Mesenchymal stem cell (in vitro differentiated cells and primary cell): ENCODE measurements around the gene CIB2.

ENCODE experiments used
- DNase-seq: peaks from one replicate; pipeline ENCODE4 v3.0.0-alpha.2; 2013
- H2AFZ ChIP-seq: one replicate; pipeline ENCODE4 v1.6.1; 2013; ENCODE audit warnings: low read depth, mild to moderate bottlenecking, control low read depth, inconsistent platforms, low read length, moderate library complexity
- H2AK5ac ChIP-seq: 2 replicates; pipeline ENCODE4 v1.6.1; 2013; ENCODE audit warnings: low read length, moderate library complexity, mild to moderate bottlenecking, inconsistent platforms; ENCODE audit not compliant: severe bottlenecking
- H2BK120ac ChIP-seq: one replicate; pipeline ENCODE4 v1.6.1; 2013; ENCODE audit warnings: low read depth, mild to moderate bottlenecking, inconsistent platforms, low read length, moderate library complexity
- H2BK12ac ChIP-seq, 2 experiments: one replicate each; pipeline ENCODE4 v1.6.1; 2013; ENCODE audit warnings: inconsistent platforms in 2 of 2, low read length in 2 of 2, mild to moderate bottlenecking in 2 of 2, moderate library complexity in 2 of 2, control low read depth in 1 of 2
- H2BK15ac ChIP-seq: one replicate; pipeline ENCODE4 v1.6.1; 2013; ENCODE audit warnings: mild to moderate bottlenecking, low read depth, inconsistent platforms; ENCODE audit not compliant: poor library complexity, severe bottlenecking
- H2BK5ac ChIP-seq: 2 replicates; pipeline ENCODE4 v1.6.1; 2013; ENCODE audit warnings: low read depth, mild to moderate bottlenecking, low read length, control low read depth, inconsistent platforms; ENCODE audit not compliant: poor library complexity, severe bottlenecking
- H3K14ac ChIP-seq, 2 experiments: one replicate each; pipeline ENCODE4 v1.6.1; 2013; ENCODE audit warnings: inconsistent platforms in 2 of 2, low read length in 2 of 2, control low read depth in 1 of 2, mild to moderate bottlenecking in 1 of 2, moderate library complexity in 1 of 2
- H3K18ac ChIP-seq, 2 experiments: one replicate each; pipeline ENCODE4 v1.6.1; 2013; ENCODE audit warnings: inconsistent platforms in 2 of 2, low read length in 2 of 2, control low read depth in 1 of 2, low read depth in 1 of 2, mild to moderate bottlenecking in 1 of 2
- H3K23ac ChIP-seq, 2 experiments: one replicate each; pipeline ENCODE4 v1.6.1; 2013; ENCODE audit warnings: inconsistent platforms in 2 of 2, low read length in 2 of 2, mild to moderate bottlenecking in 2 of 2, moderate library complexity in 2 of 2, control low read depth in 1 of 2
- H3K27ac ChIP-seq: 2 replicates; pipeline ENCODE4 v1.5.1; 2013; ENCODE audit warnings: mild to moderate bottlenecking, moderate library complexity, low read length, control low read depth, inconsistent platforms; ENCODE audit not compliant: poor library complexity, severe bottlenecking
- H3K27me3 ChIP-seq, 2 experiments: 2 replicates each; pipeline versions ENCODE4 v1.6.1 to v1.7.0; 2013; ENCODE audit warnings: low read length in 2 of 2, mild to moderate bottlenecking in 2 of 2, moderate library complexity in 2 of 2, control low read depth in 1 of 2, inconsistent platforms in 1 of 2; ENCODE audit not compliant: control insufficient read depth in 1 of 2, insufficient read depth in 1 of 2
- H3K36me3 ChIP-seq, 2 experiments: 2 replicates each; pipeline versions ENCODE4 v1.6.1 to v1.7.0; 2013; ENCODE audit warnings: low read length in 2 of 2, control low read depth in 1 of 2, inconsistent platforms in 1 of 2, low read depth in 1 of 2, mild to moderate bottlenecking in 1 of 2; ENCODE audit not compliant: insufficient read depth in 2 of 2, control insufficient read depth in 1 of 2
- H3K4ac ChIP-seq, 2 experiments: one replicate each; pipeline ENCODE4 v1.6.1; 2013; ENCODE audit warnings: inconsistent platforms in 2 of 2, low read length in 2 of 2, mild to moderate bottlenecking in 2 of 2, moderate library complexity in 2 of 2, control low read depth in 1 of 2, low read depth in 1 of 2
- H3K4me1 ChIP-seq: 2 replicates; pipeline ENCODE4 v1.6.1; 2013; ENCODE audit warnings: low read depth, low read length, control low read depth; ENCODE audit not compliant: control insufficient read depth, insufficient read depth
- H3K4me2 ChIP-seq: 2 replicates; pipeline ENCODE4 v1.6.1; 2013; ENCODE audit warnings: low read length, mild to moderate bottlenecking, inconsistent platforms; ENCODE audit not compliant: poor library complexity, severe bottlenecking
- H3K4me3 ChIP-seq, 2 experiments: 2 replicates each; pipeline versions ENCODE4 v1.5.1 to v1.7.0; 2013; ENCODE audit warnings: low read length in 2 of 2, mild to moderate bottlenecking in 2 of 2, control low read depth in 1 of 2, low read depth in 1 of 2; ENCODE audit not compliant: insufficient read depth in 1 of 2
- H3K79me1 ChIP-seq: replicated peaks from 2 replicates; pipeline ENCODE4 v1.6.1; 2013; ENCODE audit warnings: mild to moderate bottlenecking, control low read depth, low read length, inconsistent platforms; ENCODE audit not compliant: poor library complexity, severe bottlenecking
- H3K9ac ChIP-seq: 2 replicates; pipeline ENCODE4 v1.7.0; 2013; ENCODE audit warnings: mild to moderate bottlenecking, low read length, moderate library complexity
- H3K9me3 ChIP-seq: 2 replicates; pipeline ENCODE4 v1.7.0; 2013; ENCODE audit warnings: mild to moderate bottlenecking, low read length; ENCODE audit not compliant: control insufficient read depth
- H4K8ac ChIP-seq: one replicate; pipeline ENCODE4 v1.6.1; 2013; ENCODE audit warnings: inconsistent platforms, mild to moderate bottlenecking, low read length, moderate library complexity
- H4K91ac ChIP-seq: one replicate; pipeline ENCODE4 v1.6.1; 2013; ENCODE audit warnings: mild to moderate bottlenecking, low read length, inconsistent platforms
- WGBS: methylation state at CpG from one replicate; pipeline ENCODE4 v1.1.7; 2013; ENCODE audit warnings: mixed read lengths; 5-methylcytosine and 5-hydroxymethylcytosine counted together

CIB2 gene

GRCh38 chr15:78111788-78112187 is 19.5 kb downstream of the CIB2 start:
- no peak overlapping the region for H3K4me3 ChIP-seq
- H2BK120ac ChIP-seq, result no peak overlapping the region
- H3K9ac ChIP-seq, result no peak overlapping the region
- 65% methylated on average over 3 of the region's 3 CpGs for WGBS
- H4K91ac ChIP-seq, result no peak overlapping the region
- H2BK5ac ChIP-seq, result no peak overlapping the region
- no peaks in the 10 kb centered on the region for H3K79me1 ChIP-seq
- H3K27ac ChIP-seq, result no peak overlapping the region
- H3K18ac ChIP-seq, result no peak overlapping the region
- no peak for DNase-seq
- no peak overlapping the region for H3K23ac ChIP-seq
- peaks cover 0 to 6% of the 10 kb centered on the region in 2 experiments for H3K36me3 ChIP-seq
- no peak overlapping the region for H4K8ac ChIP-seq
- H3K4me1 ChIP-seq, result peaks cover 15% of the 10 kb centered on the region
- H3K9me3 ChIP-seq, result no peaks in the 10 kb centered on the region
- H2AK5ac ChIP-seq, result no peak overlapping the region
- H2BK12ac ChIP-seq, result no peak overlapping the region
- H2AFZ ChIP-seq, result no peak overlapping the region
- H3K14ac ChIP-seq, result no peak overlapping the region
- H3K4me2 ChIP-seq, result no peak overlapping the region
- H3K4ac ChIP-seq, result no peak overlapping the region
- no peak overlapping the region for H2BK15ac ChIP-seq
- H3K27me3 ChIP-seq, result peaks cover 0 to 12% of the 10 kb centered on the region in 2 experiments

GRCh38 chr15:78110916-78111475 is 20.2 kb downstream of the CIB2 start:
- WGBS, result 93% methylated on average over 10 of the region's 10 CpGs
- Histone ChIP-seq H2BK15ac (no peak overlapping the region), H3K79me1 (no peaks in the 10 kb centered on the region), H3K4me3 (no peak overlapping the region), H2BK120ac (no peak overlapping the region), H2BK12ac (no peak overlapping the region), H4K8ac (no peak overlapping the region), H2AFZ (no peak overlapping the region), H3K9ac (no peak overlapping the region), H3K27me3 (peaks cover 0 to 14% of the 10 kb centered on the region in 2 experiments), H3K9me3 (no peaks in the 10 kb centered on the region), H3K18ac (no peak overlapping the region), H3K23ac (no peak overlapping the region), H3K36me3 (peaks cover 0 to 6% of the 10 kb centered on the region in 2 experiments), H4K91ac (no peak overlapping the region), H3K4me1 (peaks cover 17% of the 10 kb centered on the region), H3K4me2 (no peak overlapping the region), H3K14ac (no peak overlapping the region), H3K27ac (no peak overlapping the region), H2AK5ac (peak overlapping the region; percentile 57), H3K4ac (no peak overlapping the region), H2BK5ac (no peak overlapping the region)
- no peak for DNase-seq

- no peak overlapping the region for H3K4me3 ChIP-seq
- 92% methylated on average over 6 of the region's 6 CpGs for WGBS
Measured at GRCh38 chr15:78110096-78110495, 21.1 kb downstream of the CIB2 start.

GRCh38 chr15:78109156-78109555 is 22.1 kb downstream of the CIB2 start:
- no peak for DNase-seq
- no peak overlapping the region for H2BK5ac ChIP-seq

More at GRCh38 chr15:78110096-78110495, 21.1 kb downstream of the CIB2 start:
- Histone ChIP-seq H3K4ac (no peak overlapping the region), H4K91ac (no peak overlapping the region), H3K79me1 (no peaks in the 10 kb centered on the region), H3K27me3 (peaks cover 0 to 17% of the 10 kb centered on the region in 2 experiments), H3K9ac (no peak overlapping the region), H2BK12ac (no peak overlapping the region), H3K4me1 (peaks cover 26% of the 10 kb centered on the region), H2BK120ac (no peak overlapping the region), H3K23ac (no peak overlapping the region), H2AFZ (no peak overlapping the region), H3K27ac (no peak overlapping the region), H2AK5ac (no peak overlapping the region), H2BK5ac (no peak overlapping the region), H3K9me3 (no peaks in the 10 kb centered on the region), H3K4me2 (no peak overlapping the region), H4K8ac (no peak overlapping the region), H3K36me3 (peaks cover 0 to 13% of the 10 kb centered on the region in 2 experiments), H3K18ac (no peak overlapping the region), H2BK15ac (no peak overlapping the region), H3K14ac (no peak overlapping the region)
- DNase-seq, result no peak

More at GRCh38 chr15:78109156-78109555, 22.1 kb downstream of the CIB2 start:
- no peaks in the 10 kb centered on the region for H3K9me3 ChIP-seq
- peaks cover 26% of the 10 kb centered on the region for H3K4me1 ChIP-seq
- no peak overlapping the region for H2AFZ ChIP-seq
- H3K4me2 ChIP-seq, result no peak overlapping the region
- WGBS, result 83% methylated on average over 11 of the region's 12 CpGs
- H3K9ac ChIP-seq, result no peak overlapping the region
- no peak overlapping the region for H4K8ac ChIP-seq
- H3K4me3 ChIP-seq, result no peak overlapping the region
- no peak overlapping the region for H4K91ac ChIP-seq
- no peak overlapping the region for H3K23ac ChIP-seq
- H3K14ac ChIP-seq, result no peak overlapping the region
- no peak overlapping the region for H3K27ac ChIP-seq
- no peak overlapping the region for H3K18ac ChIP-seq
- no peak overlapping the region for H2BK15ac ChIP-seq
- H2BK120ac ChIP-seq, result no peak overlapping the region
- no peak overlapping the region for H2BK12ac ChIP-seq
- no peaks in the 10 kb centered on the region for H3K79me1 ChIP-seq
- peaks cover 0 to 17% of the 10 kb centered on the region in 2 experiments for H3K27me3 ChIP-seq
- peaks cover 0 to 13% of the 10 kb centered on the region in 2 experiments for H3K36me3 ChIP-seq
- no peak overlapping the region for H3K4ac ChIP-seq
- H2AK5ac ChIP-seq, result peak overlapping the region; percentile 55
